Midbrain (tissue), 1 donor: Measurements from ENCODE around the gene SNED1.

ENCODE experiments used
- DNase-seq: peaks from one replicate; lab custom pipeline; 2025; lab: John Stamatoyannopoulos, UW

SNED1 gene

GRCh38 chr2:240992572-240993291, 5.7 kb upstream of the SNED1 start:
- no peak for DNase-seq

GRCh38 chr2:240993446-240994170, 4.8 kb upstream of the SNED1 start:
- no peak for DNase-seq

- DNase-seq: no peak
These were observed 4.1 kb upstream of the SNED1 start for GRCh38 chr2:240994171-240994896.

GRCh38 chr2:240995041-240996021, 3.1 kb upstream of the SNED1 start:
- no peak for DNase-seq

- DNase-seq: no peak
These were observed 2.1 kb upstream of the SNED1 start for GRCh38 chr2:240996161-240996833.

- DNase-seq: no peak
These were observed 1.6 kb upstream of the SNED1 start for GRCh38 chr2:240996834-240997140.

- DNase-seq: no peak
These were observed 1.1 kb upstream of the SNED1 start for GRCh38 chr2:240997141-240997855.

- DNase-seq: no peak
These were observed 232 bp downstream of the SNED1 start for GRCh38 chr2:240998706-240998994.

GRCh38 chr2:240998995-240999791, 775 bp downstream of the SNED1 start:
- DNase-seq: no peak

GRCh38 chr2:240999873-241000541, 1.6 kb downstream of the SNED1 start:
- DNase-seq: no peak

- no peak for DNase-seq
These were observed 2.5 kb downstream of the SNED1 start for GRCh38 chr2:241000831-241001321.

- DNase-seq: no peak
These were observed 3.2 kb downstream of the SNED1 start for GRCh38 chr2:241001413-241002274.

GRCh38 chr2:241002275-241003046, 4.0 kb downstream of the SNED1 start:
- DNase-seq: no peak

- no peak for DNase-seq
These were observed 4.6 kb downstream of the SNED1 start for GRCh38 chr2:241003047-241003360.

GRCh38 chr2:241003369-241003768, 5.0 kb downstream of the SNED1 start:
- no peak for DNase-seq

- DNase-seq: no peak
These were observed 5.6 kb downstream of the SNED1 start for GRCh38 chr2:241003830-241004564.

- no peak for DNase-seq
These were observed 7.2 kb downstream of the SNED1 start for GRCh38 chr2:241005569-241005968.
